ENCODE results near the gene TRIM73.
"Not testable (repeated sequence)": the region's sequence is repeated elsewhere in the genome, so short reads cannot be mapped to it uniquely, and the experiment has no call there.

DNA sequence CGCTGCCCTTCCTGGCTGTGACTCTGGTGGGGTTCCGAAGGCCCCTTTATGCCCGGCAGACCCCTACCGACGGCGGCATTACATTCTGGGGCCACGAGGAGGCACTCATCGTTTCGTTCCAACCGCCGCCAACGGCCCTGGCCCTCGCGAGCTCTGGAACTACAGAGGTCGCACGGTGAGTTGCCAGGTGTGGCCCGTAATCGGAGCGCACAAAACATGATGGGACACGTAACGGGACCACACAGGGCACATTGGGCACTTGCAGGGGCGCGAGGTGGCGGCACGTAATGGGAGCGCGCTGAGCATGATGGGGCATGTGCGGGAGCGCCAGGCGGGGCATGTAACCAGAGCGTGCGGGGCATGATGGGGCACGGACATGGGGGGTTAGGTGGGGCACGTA is at the start of gene TRIM73:
- not testable (repeated sequence) for TF ChIP-seq LEF1 (IDR thresholded peaks at IDR 0.05; ENCODE audit: borderline replicate concordance); FOXM1 (IDR thresholded peaks at IDR 0.05; ENCODE audit: borderline replicate concordance); HDGF (IDR thresholded peaks at IDR 0.05; ENCODE audit: borderline replicate concordance); BHLHE40 (IDR thresholded peaks at IDR 0.05; ENCODE audit: borderline replicate concordance); NFRKB (IDR thresholded peaks at IDR 0.05); ARNT (IDR thresholded peaks at IDR 0.05)
